GM21360 (cell line): ENCODE results near the gene ZXDC.

Experiments used
- ATAC-seq: cut with Tn5 transposase; IDR thresholded peaks from one replicate; pipeline ENCODE4 v1.9.1; 2021; ENCODE audit warnings: mild to moderate bottlenecking, moderate library complexity; ENCODE audit not compliant: unreplicated experiment

Gene ZXDC

DNA sequence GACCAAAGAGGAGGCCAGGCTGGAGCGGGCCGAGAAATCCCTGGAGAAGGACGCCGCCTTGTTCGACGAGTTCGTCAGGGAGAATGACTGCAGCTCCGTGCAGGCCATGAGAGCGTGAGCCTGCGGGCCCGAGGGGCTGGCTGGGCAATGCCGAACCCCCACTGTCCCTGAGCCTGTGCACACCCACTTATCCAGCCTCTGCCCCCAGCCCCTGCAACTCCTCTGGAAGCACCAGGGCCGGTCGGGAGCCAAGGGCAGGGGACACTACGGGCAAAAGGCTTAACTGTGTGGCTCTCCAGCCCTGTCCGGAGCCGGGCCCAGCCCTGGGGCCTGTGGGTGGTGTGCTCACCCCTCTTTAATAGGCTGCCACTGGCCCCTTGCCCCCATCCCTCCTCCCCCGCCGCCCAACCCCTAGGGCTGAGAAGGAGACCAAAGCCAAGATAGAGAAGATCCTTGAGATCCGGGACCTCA lies 57.0 kb downstream of the ZXDC start:
- ATAC-seq = no peak

DNA sequence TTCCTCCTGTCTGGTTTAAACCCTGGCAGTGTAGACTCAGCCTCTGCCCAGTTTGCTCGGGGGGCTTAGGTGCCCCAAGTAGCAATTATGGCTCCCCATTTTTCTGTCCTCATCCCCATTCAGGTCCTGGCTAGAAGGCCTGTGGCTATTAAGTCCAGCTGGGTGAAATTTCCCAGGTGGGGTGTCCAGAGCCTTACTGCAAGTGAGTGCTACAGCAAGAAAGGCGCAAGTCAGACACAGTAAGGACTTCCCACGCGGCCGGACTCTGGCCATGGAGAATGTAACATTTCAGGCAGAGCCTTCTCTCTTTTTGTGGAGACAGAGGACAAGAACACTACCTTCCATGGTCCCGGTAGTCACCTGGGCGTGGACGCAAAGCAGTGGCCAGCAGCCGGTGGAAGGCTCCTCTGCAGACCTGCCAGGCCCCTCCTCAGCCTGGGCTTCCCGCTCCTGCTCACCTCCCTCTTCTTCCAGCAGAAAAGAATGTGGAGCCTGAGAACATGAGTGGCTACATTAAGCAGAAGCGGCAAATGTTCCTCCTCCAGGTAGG lies 57.6 kb downstream of the ZXDC start:
- no peak for ATAC-seq

DNA sequence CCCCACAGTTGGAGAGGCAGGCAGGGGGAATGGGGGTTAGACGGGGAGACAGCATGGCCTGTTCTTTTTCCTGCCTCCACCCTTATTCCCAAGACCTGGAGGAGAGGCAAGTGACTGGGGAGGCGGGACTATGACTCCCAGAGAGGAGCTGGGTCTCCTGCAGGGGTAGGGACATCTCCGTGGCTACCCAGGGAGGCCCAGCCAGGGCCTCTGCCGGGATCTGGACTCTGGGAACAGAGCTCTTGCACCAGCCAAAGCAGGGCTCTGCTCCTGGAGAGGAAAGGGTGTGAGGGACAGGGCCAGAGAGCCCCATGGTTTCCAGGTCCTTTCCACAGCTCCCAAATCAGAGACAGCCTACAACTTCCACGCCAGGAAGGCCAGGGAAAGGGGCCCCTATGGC lies 58.2 kb downstream of the ZXDC start:
- no peak for ATAC-seq

DNA sequence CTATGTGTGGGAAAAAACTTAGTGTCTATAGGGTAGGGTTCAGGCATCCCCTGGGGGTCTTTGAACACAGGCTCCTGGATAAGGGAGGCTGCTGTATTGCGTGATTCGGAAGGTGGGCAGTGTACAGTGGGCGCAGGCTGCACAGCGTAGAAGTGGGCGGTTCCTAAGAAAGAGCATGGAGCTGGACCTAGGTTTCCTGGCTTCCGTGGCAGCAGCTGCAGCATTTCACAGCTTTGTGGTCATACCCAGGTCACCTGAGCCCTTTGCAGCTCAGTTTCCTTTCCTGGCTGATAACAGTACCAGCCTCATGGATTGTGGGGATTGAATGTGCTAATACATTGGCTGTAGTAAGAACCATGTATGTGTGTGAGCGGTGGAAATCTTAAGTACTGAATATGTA lies 58.7 kb downstream of the ZXDC start:
- ATAC-seq = no peak

DNA sequence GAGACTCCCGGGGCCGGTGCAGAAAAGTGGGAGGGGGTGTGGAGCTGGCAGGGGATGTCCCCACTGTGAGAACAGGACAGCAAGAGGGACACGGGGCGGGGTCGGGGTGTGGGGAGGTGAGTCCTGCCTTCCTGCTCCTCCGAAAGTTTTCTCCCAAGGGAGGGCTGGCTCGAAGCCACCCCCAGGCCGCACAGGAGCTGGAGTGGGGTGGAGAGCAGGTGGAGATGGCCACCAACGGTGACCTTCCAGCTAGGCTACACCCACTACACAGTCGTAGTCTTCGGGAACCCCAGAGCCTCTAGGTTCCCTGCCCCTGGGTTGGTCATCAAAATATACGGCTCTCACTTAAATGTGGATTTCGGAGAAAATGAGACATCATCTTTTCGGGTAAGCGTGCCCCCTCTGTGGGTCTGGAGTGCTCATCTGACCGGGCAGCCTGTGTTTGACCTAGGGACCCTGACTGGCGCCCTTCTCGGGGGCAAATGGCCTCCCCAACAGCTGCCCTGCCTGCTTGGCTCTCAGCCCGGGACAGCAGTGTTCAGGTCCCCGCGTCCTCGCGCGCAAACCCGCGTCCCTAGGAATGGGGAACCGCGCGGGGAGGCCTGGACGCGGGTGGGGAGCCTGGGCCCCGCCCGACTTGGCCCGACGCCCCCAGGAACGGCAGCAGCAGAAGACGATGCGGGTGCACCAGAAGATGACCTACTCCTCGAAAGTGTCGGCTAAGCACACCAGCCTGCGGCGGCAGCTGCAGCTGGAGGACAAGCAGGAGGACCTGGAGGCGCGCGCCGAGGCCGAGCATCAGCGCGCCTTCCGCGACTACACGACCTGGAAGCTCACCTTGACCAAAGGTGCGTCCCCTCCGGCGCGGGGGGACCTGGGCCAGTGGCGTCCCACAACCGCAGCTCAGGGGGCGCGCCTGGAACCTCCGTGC lies 59.8 kb downstream of the ZXDC start:
- no peak for ATAC-seq

DNA sequence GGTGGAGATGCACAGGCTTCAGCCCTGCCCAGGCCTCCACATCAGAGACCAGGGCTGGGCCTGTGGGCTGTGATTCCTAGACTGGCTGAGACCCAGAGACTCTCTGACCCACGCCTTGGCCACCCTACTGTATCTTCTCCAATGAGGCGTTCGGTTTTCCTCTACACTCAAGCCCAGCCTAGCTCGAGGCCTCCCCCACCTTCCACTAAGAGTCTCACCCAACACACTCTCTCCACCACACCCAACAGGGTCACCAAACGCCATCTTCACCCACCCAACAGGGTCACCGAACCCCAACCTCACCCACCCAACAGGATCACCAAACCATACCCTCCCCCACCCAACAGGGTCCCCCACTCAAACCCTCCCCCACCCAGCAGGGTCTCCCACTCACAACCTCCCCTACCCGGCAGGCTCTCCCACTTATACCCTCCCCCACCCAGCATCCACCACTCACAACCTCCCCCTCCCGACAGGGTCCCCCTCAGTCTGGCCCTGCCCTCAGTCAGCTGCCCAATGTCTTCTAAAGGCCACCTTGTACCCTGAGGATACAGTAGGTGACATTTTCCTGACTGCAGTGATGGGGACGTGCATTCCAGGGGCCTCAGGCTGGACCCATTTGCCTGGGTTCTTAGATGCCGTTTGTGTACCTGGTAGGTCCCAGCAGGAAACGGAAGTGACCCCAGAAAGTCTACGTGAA lies 60.6 kb downstream of the ZXDC start:
- no peak for ATAC-seq

DNA sequence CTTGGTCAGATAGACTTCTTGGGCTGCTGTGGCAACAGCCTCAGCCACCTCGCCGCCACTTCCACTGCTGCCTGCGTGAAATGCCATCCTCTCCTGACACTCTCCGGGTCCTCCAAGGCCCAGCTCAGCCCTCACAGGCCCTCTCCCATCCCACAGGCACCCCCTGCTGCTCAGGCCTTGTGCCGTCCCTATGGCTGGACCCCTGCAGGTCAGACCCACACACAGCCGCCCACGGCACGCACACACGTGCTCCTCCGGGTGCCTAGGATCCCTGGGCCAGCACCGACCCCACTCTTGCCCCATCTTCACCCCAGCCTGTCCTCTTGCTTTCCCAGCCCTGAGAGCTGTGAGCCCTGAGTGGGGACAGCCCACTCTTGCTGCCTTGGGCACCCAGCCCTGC lies 61.3 kb downstream of the ZXDC start:
- no peak for ATAC-seq

DNA sequence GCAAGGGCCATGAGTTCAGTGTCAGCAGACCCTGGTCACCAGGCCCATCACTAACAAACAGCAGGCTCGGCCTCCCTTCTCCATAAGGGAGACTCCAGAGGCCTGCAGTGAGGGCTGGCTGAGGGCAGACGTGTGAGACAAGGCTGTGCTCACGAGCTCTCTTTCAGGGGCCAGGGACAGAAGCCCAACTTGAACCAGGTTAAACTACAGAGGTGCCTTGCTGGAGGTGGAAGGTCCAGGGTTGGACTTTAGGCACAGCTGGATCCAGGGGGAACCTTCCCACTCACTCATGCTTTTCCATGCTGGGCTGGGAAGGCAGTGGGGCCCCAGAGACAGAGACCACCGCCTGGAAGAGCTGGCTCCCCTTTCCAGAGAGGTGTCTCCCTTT lies 62.0 kb downstream of the ZXDC start:
- no peak for ATAC-seq

DNA sequence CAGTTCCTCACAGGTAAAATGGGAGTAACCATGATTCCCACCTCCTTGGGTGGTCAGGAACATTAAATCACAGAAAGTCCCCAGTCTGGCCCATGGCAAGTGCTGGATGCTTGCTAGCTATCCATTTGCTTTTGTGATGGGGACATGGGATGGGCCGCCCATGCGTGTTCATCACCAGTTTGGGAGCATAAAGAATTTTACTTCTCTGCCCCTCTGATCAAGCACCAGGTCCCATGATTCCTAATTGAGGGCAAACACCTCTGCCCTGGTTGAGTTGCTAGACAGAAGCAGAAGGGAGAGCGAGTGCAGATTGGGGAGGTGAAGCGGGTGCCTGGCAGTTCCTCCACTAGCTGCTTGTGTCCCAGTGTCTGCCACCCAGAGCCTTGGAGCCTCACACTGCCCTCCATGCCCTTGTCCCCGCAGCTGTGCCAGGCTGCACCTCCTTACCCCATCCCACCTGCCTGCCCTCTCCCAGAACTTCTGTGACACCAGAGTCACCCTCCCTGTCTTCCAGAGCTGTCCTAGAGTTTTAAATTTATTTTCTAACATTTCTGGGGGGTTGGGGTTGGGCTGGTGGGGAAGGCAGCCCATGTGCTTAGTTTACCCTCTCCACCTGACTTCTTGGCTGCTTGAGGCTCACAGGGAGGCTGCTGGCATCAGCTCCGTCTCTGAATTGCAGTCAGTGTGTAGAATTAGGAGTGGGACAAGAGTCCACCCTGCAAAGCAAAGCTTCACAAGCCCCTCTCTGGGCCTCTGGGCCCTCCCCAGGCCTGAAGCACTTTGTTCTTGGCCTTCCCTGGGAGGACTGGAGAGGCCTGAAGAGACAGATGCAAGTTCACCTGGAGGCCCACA lies 62.6 kb downstream of the ZXDC start:
- no peak for ATAC-seq

DNA sequence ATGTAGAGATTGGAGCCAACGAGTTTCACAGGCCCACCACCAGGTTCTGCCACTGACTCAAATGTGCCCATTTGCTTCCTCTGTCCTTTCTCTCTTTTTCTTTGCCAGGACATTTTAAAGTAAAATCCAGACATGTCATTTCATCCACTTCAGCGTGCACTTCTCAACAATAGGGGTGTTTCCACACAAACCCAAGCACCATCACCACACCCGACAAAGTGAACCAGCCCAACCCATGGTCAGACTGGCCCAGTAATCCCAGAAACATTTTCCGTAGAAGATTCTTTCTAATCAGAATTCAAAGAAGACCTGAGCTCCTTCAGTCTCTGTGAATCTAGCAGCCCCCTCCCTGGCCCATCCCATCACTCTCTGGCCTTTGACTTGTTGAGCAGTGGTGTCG lies 67.6 kb downstream of the ZXDC start:
- ATAC-seq = no peak

DNA sequence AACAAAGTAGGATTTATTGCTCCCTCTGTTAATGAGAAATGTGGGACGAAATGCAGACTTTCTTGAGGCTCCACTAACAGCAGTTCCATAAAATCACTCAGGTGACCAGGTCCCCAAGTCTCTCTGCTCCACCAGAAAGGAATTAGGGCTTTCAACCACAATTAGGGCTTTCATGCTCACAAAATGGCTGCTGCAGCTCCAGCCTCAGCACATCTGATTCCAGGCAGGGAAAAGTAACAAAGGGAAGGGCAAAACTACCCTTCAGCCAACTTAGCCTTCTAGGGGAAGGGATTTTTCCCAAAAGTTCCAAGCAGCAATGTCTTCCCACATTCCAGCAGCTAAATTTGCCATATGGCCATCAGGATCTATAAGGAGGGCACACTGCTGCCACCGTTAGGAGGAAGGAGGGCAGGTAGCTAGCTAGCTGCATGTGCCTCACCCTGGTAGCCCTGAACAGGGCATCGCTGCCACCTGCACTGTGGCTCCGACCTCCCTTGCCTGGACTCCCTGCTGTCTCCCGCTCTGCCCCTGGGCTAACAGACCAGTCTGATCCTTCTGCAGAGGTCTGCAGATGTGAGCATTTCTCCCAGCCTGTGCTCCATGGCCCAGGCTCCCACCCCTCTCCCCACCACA lies 68.2 kb downstream of the ZXDC start:
- no peak for ATAC-seq

DNA sequence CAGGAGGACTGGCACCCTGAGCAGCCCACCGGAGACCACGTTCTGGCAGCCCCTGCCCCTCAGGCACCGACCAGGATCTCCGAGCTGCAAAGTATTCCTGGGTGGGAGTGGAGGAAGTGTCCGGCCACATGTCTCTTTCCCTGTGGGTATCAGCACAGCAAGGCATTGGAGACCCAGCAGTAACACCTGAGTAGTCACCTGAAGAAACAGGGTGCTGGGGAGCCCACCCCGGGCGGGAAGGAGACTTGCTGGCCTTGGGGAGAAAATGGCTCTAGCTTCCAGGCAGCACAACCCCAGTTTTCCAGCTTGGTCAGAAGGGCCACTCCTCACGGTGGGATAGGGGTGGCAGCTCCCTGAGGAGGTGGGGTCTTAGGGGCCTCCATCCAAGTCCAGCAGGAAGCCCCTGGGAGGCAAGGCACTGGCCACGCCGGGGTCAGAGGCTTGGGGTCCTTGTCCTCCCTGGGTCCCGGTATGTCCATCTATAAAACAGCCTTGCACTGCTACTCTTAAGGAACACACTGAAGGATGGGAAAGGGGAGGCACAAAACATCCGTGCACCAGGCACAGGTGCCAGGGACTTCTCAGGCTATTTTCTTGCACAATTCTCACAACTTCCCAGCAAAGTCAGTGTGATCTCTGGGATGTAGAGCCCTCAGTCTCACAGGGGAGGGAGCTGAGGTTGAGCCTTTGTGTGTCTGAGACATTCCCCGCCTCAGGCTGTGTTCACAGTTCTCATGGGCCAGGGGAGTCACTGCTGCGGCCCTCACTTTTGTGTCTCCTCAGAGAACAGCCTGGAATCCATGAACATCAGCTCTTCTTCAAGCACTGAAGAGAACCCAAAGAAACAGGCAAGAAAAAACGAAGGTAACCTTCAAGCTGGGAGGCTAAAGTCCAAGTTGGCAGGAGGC lies 69.0 kb downstream of the ZXDC start:
- no peak for ATAC-seq

DNA sequence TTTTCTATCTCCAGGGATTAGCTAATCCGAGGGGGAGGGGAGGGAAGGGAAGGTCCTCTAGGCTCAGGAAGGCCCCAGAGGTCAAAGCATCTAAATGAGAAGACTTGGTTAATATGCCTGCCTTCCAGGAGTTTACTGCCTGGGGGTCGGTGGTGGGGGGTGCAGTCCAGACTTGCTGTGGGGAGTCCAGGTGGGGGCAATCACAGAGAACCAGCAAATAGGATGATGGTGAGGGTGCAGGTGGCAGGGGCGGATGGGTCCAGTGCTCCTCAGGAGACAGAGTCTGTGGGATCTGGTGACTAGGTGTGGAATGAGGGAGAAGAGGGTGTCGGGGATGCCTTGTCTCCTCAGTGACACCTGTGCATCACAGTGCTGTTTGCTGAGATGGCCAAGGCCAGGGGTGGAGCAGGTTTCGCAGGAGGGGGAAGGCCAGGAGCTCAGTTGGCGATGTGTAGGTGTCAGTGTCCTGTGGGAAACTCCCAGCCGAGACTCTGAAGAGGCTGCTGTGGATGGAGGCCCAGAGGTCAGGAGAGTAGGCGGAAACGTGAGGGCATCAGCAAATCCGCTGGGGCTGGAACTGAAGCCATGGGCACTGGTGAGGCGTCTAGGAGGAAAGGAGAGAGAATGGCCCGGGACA lies 72.9 kb downstream of the ZXDC start:
- no peak for ATAC-seq

DNA sequence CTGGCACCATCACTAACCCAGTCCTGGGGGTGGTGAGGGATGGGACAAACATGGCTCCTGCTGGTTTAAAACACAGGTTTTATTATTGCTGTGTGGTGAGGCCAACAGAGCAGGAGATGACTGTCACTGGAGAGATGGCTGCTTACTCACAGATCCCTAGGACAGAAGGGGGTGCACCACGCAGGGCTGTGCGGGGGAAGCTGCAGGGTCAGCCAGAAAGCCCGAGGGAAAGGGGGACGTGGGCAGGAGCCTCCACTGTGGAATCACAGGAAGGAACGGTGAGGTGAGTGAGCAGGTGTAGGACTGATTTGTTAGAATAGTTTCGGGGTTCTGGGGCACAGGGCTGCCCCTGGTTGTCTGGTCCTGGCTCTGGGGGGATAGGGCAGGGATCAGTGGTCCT lies 73.5 kb downstream of the ZXDC start:
- no peak for ATAC-seq

DNA sequence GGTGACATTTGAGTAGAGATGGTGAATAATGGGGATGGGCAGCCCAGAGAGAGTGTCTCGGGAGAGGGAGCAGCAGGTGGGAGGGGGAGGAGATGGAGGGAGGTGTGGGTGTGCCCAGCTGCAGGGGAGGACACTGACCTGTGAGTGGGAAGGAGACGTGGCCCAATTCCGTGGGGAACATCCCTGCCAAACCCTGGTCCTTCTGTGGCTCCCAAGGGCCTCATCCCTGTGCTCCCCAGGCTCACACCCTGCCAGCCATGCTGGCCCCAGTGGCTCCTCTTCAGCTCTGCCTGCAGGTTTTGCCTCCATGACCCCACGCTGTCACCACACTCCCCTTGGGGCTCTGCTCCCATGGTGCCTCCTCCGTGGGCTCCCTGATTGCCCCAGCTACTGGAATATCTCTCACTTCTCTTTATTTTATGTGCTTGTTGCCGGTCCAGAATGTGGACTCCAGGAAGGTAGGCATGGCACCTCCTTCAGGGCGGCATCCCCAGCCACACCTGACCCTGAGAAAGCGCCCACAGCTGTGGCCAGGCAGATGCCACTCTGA lies 74.0 kb downstream of the ZXDC start:
- ATAC-seq = no peak

DNA sequence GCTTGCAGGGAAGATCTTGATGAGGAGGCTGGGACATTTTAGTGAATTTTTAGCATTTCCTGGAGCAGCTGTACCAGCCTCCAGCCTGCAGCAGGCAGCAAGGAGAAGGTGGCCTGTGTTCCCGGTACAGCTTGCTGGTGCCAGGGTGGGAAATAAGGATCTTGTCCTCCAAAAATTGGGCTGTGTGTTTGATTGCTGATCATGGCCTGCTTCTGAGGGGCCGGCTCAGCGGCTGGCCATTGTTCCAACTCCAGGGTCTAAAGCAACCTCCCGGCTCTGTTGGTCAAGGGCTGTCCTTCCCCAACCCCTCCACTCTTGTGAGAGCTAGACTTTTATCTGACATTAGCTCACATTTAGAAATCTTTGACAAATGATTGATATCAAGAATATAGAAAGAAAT lies 75.9 kb downstream of the ZXDC start:
- ATAC-seq = no peak

DNA sequence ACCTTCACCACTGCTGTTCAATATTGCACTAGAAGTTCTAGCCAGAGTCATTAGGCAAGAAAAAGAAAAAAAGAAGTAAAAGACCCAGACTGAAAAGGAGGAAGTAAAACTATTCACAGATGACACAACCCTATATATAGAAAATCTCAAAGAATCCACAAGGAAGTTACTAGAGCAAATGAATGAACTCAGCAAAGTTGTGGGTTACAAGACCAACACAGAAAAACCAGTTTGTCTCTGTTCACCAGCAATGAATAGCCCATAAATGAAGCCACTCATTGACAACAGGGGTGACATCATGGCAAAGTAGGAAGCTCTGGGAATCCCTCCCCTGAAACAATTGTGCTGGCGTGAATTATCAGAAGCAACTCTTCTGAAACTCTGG lies 76.3 kb downstream of the ZXDC start:
- ATAC-seq = no peak

DNA sequence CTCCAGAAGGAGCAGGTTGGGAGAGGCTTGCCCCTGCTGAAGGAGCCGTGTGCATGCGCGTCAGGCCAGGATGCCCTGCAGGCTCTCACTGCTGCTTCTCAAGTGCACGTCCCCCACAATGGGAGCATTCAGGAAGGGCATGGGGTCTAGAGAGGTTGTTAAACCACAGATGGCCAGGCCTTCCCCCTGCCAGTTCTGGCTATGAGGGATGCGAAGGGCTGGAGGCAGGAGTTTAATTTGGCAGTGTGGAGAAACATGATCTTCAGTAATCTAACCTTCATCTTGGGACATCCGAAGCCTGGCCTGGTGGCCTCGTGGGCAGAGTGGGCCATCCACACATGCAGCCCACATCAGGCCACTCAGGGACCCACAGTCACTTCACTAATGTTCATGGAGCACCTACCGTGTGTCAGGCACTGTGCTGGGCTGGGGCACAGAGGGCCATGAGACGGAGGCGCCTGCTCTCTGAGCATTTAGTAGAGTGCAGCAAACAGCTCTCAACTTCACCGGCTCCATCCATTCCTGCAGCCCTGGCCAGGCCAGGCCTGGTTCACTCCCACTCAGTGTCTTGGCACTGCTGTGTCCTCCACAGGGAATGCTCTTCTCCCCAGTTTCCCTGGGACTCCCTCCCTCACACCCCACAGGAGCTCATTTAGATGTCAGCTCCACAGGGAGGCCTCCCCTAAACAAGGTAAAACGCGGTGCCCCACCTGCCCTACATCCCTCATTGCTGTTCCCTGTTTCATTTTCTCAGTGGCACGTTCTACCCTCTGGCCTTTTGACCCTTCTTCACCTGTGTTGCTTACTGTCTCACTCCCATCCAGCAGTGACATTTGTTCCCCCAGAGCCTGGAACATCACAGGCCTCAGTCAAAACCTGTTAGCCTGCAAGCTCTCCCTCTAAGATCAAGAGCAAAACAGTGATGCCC lies 77.0 kb downstream of the ZXDC start:
- no peak for ATAC-seq
